ENCODE results near the gene PRSS8. TPM values are rescaled to one million over a fixed set of nuclear protein-coding genes. Genes with fewer than 3 reads are reported as not detected.

PRSS8 gene
- total RNA-seq, 1 experiment from 2014 or later: 271 TPM

- H3K36me3 Mint-ChIP-seq (ENCODE audit: insufficient read depth, unreplicated experiment): peaks cover 56% of the 10 kb centered on the region
- H3K4me3 Mint-ChIP-seq (ENCODE audit: unreplicated experiment): peak overlapping the region; percentile 76
- no peaks in the 10 kb centered on the region for H3K9me3 ChIP-seq
- H3K4me3 ChIP-seq (ENCODE audit: low read depth, low read length): no peak overlapping the region
- intact Hi-C loops (cut with micrococcal nuclease; ENCODE audit: unreplicated experiment): loop anchor here (1.0 to 10.0 kb wide), 3 partner anchors 11 to 324 kb away; partner anchors contain the start of genes ARMC5 and KAT8
- ChIA-PET CTCF (interaction anchor here (1.3 to 2.8 kb wide), 3 partner anchors 12 to 329 kb away, joined by 3 to 30 read pairs (median 8); partner anchors contain the start of genes ARMC5 and KAT8), POLR2A (interaction anchor here (0.7 to 3.2 kb wide), 5 partner anchors 10 to 92 kb away, joined by 3 to 35 read pairs (median 9); partner anchors contain the start of genes KAT8, ZNF646 and ZNF668)
- no peaks in the 10 kb centered on the region for H3K27me3 ChIP-seq (replicated peaks; ENCODE audit: control insufficient read depth, insufficient read depth, low read length)
- H3K27ac Mint-ChIP-seq (ENCODE audit: unreplicated experiment): peak overlapping the region; percentile 75
- DNase-seq: peak; percentile 92 to 94
- no peak for TF ChIP-seq CTCF (IDR thresholded peaks at IDR 0.05; ENCODE audit: insufficient read depth in 1 of 2, low read depth in 1 of 2, low read length in 1 of 2, severe bottlenecking in 1 of 2, unreplicated experiment in 1 of 2)
- H3K9me3 Mint-ChIP-seq (ENCODE audit: unreplicated experiment): no peaks in the 10 kb centered on the region
- H3K36me3 ChIP-seq (ENCODE audit: control insufficient read depth, insufficient read depth, low read length): peaks cover 6% of the 10 kb centered on the region
- no peaks in the 10 kb centered on the region for H3K27me3 Mint-ChIP-seq (ENCODE audit: insufficient read depth, unreplicated experiment)
- H3K4me1 ChIP-seq: peaks cover 44% of the 10 kb centered on the region
- no TSS peak for BruUV-seq (replicated peaks)
- H3K4me1 Mint-ChIP-seq (ENCODE audit: low read depth, unreplicated experiment): peaks cover 37% of the 10 kb centered on the region
Measured at GRCh38 chr16:31130899-31131298, 4.6 kb downstream of the PRSS8 start.

GRCh38 chr16:31130336-31130891, 5.1 kb downstream of the PRSS8 start:
- intact Hi-C loops (cut with micrococcal nuclease; ENCODE audit: unreplicated experiment): loop anchor here (10.0 kb wide), 1 partner anchor 324 kb away; the partner anchor contains the start of gene ARMC5
- DNase-seq: no peak
- Mint-ChIP-seq H3K4me1 (ENCODE audit: low read depth, unreplicated experiment) (peaks cover 33% of the 10 kb centered on the region), H3K9me3 (ENCODE audit: unreplicated experiment) (no peaks in the 10 kb centered on the region), H3K27ac (ENCODE audit: unreplicated experiment) (peak overlapping the region; percentile 75), H3K4me3 (ENCODE audit: unreplicated experiment) (peak overlapping the region; percentile 76), H3K36me3 (ENCODE audit: insufficient read depth, unreplicated experiment) (peaks cover 54% of the 10 kb centered on the region), H3K27me3 (ENCODE audit: insufficient read depth, unreplicated experiment) (no peaks in the 10 kb centered on the region)
- Histone ChIP-seq H3K36me3 (ENCODE audit: control insufficient read depth, insufficient read depth, low read length) (peaks cover 6% of the 10 kb centered on the region), H3K9me3 (no peaks in the 10 kb centered on the region), H3K4me3 (ENCODE audit: low read depth, low read length) (no peak overlapping the region), H3K4me1 (peaks cover 41% of the 10 kb centered on the region), H3K27me3 (replicated peaks; ENCODE audit: control insufficient read depth, insufficient read depth, low read length) (no peaks in the 10 kb centered on the region)
- no TSS peak for BruUV-seq (replicated peaks)
- TF ChIP-seq CTCF (IDR thresholded peaks at IDR 0.05; ENCODE audit: insufficient read depth in 1 of 2, low read depth in 1 of 2, low read length in 1 of 2, severe bottlenecking in 1 of 2, unreplicated experiment in 1 of 2): no peak
- CTCF ChIA-PET: interaction anchor here (2.0 to 2.8 kb wide), 2 partner anchors 12 to 13 kb away, joined by 8 to 30 read pairs; partner anchors contain the start of gene KAT8
- POLR2A ChIA-PET: interaction anchor here (0.7 to 3.2 kb wide), 4 partner anchors 9 to 91 kb away, joined by 3 to 35 read pairs (median 14); partner anchors contain the start of gene KAT8

GRCh38 chr16:31129568-31130335, 5.8 kb downstream of the PRSS8 start:
- H3K36me3 Mint-ChIP-seq (ENCODE audit: insufficient read depth, unreplicated experiment): peaks cover 49% of the 10 kb centered on the region

More at GRCh38 chr16:31129568-31130335, 5.8 kb downstream of the PRSS8 start:
- TF ChIP-seq CTCF (IDR thresholded peaks at IDR 0.05; ENCODE audit: insufficient read depth in 1 of 2, low read depth in 1 of 2, low read length in 1 of 2, severe bottlenecking in 1 of 2, unreplicated experiment in 1 of 2): no peak
- no peak for DNase-seq
- Mint-ChIP-seq H3K4me3 (ENCODE audit: unreplicated experiment) (no peak overlapping the region), H3K27ac (ENCODE audit: unreplicated experiment) (peak overlapping the region; percentile 75), H3K4me1 (ENCODE audit: low read depth, unreplicated experiment) (peaks cover 32% of the 10 kb centered on the region), H3K9me3 (ENCODE audit: unreplicated experiment) (no peaks in the 10 kb centered on the region), H3K27me3 (ENCODE audit: insufficient read depth, unreplicated experiment) (no peaks in the 10 kb centered on the region)
- no peaks in the 10 kb centered on the region for H3K9me3 ChIP-seq
- no TSS peak for BruUV-seq (replicated peaks)
- H3K27me3 ChIP-seq (replicated peaks; ENCODE audit: control insufficient read depth, insufficient read depth, low read length): no peaks in the 10 kb centered on the region
- ChIA-PET POLR2A (interaction anchor here (0.7 to 3.9 kb wide), 3 partner anchors 12 to 91 kb away, joined by 9 to 24 read pairs (median 20); partner anchors contain the start of gene KAT8), CTCF (interaction anchor here (2.8 kb wide), 1 partner anchor 13 kb away, joined by 30 read pairs; no protein-coding TSS in a partner anchor)
- peaks cover 41% of the 10 kb centered on the region for H3K4me1 ChIP-seq
- peaks cover 6% of the 10 kb centered on the region for H3K36me3 ChIP-seq (ENCODE audit: control insufficient read depth, insufficient read depth, low read length)
- no peak overlapping the region for H3K4me3 ChIP-seq (ENCODE audit: low read depth, low read length)
- intact Hi-C loops (cut with micrococcal nuclease; ENCODE audit: unreplicated experiment): loop anchor here (10.0 kb wide), 1 partner anchor 325 kb away; the partner anchor contains the start of gene ARMC5

Data from Caco-2 (cell line).